A549 (cell line): ENCODE measurements around the gene TTC21A. TPM values are rescaled to one million over a fixed set of nuclear protein-coding genes. Genes with fewer than 3 reads are reported as not detected.

Experiments
- ATAC-seq, 2 experiments: fragments of 200-7000 bp in 1 of 2; fragments of >200 bp in 1 of 2; cut with Nextera tagmentation in 1 of 2; cut with Tn5 transposase in 1 of 2; 3 replicates each; pipeline versions ENCODE4 v1.8.0 to v1.9.1; 2018 to 2020; ENCODE audit warnings: mild to moderate bottlenecking in 1 of 2, moderate library complexity in 1 of 2
- CTCF ChIA-PET: fragments of 300-600 bp; sonication (Branson Sonifier 250); formaldehyde crosslinking; extraction: SDS; loops from one replicate; lab custom pipeline; 2021; ENCODE audit warnings: antibody characterized with exemption, inconsistent platforms; lab: Yijun Ruan, JAX
- POLR2A ChIA-PET: fragments of 350-600 bp; formaldehyde crosslinking; extraction: SDS; loops from one replicate; lab custom pipeline; 2021; ENCODE audit warnings: antibody characterized with exemption, inconsistent platforms; lab: Yijun Ruan, JAX
- DNase-seq, 2 experiments: peaks; one replicate each; pipeline versions ENCODE4 v3.0.0 to v3.0.0-alpha.2; 2011 to 2016; ENCODE audit warnings: low read depth in 1 of 2, low spot score in 1 of 2
- FAIRE-seq: peaks from 2 replicates; lab custom pipeline; 2011; peaks lifted over from hg19 to GRCh38; lab: Jason Lieb, UNC
- H3K27ac ChIP-seq, 2 experiments: fragments of >200 bp; sonication (Bioruptor Twin); formaldehyde crosslinking; 3 replicates each; pipeline ENCODE4 v1.5.1; 2016 to 2017
- H3K4me1 ChIP-seq: fragments of >200 bp; sonication (Bioruptor Twin); formaldehyde crosslinking; 3 replicates; pipeline ENCODE4 v1.6.1; 2016
- H3K4me2 ChIP-seq: fragments of >200 bp; sonication (Bioruptor Twin); formaldehyde crosslinking; 3 replicates; pipeline ENCODE4 v1.6.1; 2016
- H3K4me3 ChIP-seq: fragments of >200 bp; sonication (Bioruptor Twin); formaldehyde crosslinking; 3 replicates; pipeline ENCODE4 v1.5.1; 2016
- H3K9me3 ChIP-seq: fragments of >200 bp; sonication (Bioruptor Twin); formaldehyde crosslinking; 3 replicates; pipeline ENCODE4 v1.6.1; 2016
- CBX8 ChIP-seq: fragments of 200-600 bp; sonication (generic); IDR thresholded peaks from 2 replicates; pipeline ENCODE4 v1.6.1; 2016
- CHD4 ChIP-seq: fragments of 200-600 bp; sonication (generic); IDR thresholded peaks from 2 replicates; pipeline ENCODE4 v1.6.1; 2016; ENCODE audit warnings: antibody characterized with exemption, mild to moderate bottlenecking, borderline replicate concordance
- CTCF ChIP-seq: fragments of >200 bp; sonication (Bioruptor Twin); formaldehyde crosslinking; IDR thresholded peaks from 3 replicates; pipeline ENCODE4 v1.5.1; 2016
- ESRRA ChIP-seq: fragments of 150-350 bp; IDR thresholded peaks from 2 replicates; pipeline ENCODE4 v1.6.1; 2014; ENCODE audit warnings: mild to moderate bottlenecking, low read length, borderline replicate concordance
- FOSB ChIP-seq: fragments of 250-450 bp; sonication (Bioruptor Pico); IDR thresholded peaks from 2 replicates; pipeline ENCODE4 v1.5.0; 2020; ENCODE audit warnings: mild to moderate bottlenecking, moderate library complexity
- FOSL2 ChIP-seq, 2 experiments: fragments of 450-650 bp in 1 of 2; fragments of >200 bp in 1 of 2; sonication (Bioruptor Twin) in 1 of 2; formaldehyde crosslinking; IDR thresholded peaks; 2 replicates each; pipeline versions ENCODE4 v1.5.0 to v1.6.1; 2016 to 2020; ENCODE audit warnings: mild to moderate bottlenecking in 1 of 2, moderate library complexity in 1 of 2
- FOXS1 ChIP-seq: fragments of 250-450 bp; sonication (Bioruptor Pico); IDR thresholded peaks from 2 replicates; pipeline ENCODE4 v1.5.0; 2020; ENCODE audit warnings: mild to moderate bottlenecking, moderate library complexity
- HMGXB4 ChIP-seq: fragments of 250-450 bp; sonication (Bioruptor Pico); IDR thresholded peaks from 2 replicates; pipeline ENCODE4 v1.5.0; 2021; ENCODE audit warnings: mild to moderate bottlenecking, moderate library complexity, borderline replicate concordance
- HOXB13 ChIP-seq: fragments of 250-450 bp; sonication (Bioruptor Pico); IDR thresholded peaks from 2 replicates; pipeline ENCODE4 v1.5.0; 2020; ENCODE audit warnings: low read depth, mild to moderate bottlenecking, moderate library complexity
- HOXB5 ChIP-seq: fragments of 250-450 bp; sonication (Bioruptor Pico); IDR thresholded peaks from 2 replicates; pipeline ENCODE4 v1.5.0; 2020; ENCODE audit warnings: mild to moderate bottlenecking, moderate library complexity
- JUNB ChIP-seq: fragments of >200 bp; sonication (Bioruptor Twin); formaldehyde crosslinking; IDR thresholded peaks from 2 replicates; pipeline ENCODE4 v1.6.1; 2016
- KDM1A ChIP-seq: fragments of 200-600 bp; sonication (generic); IDR thresholded peaks from 2 replicates; pipeline ENCODE4 v1.6.1; 2016; ENCODE audit warnings: low read depth, mild to moderate bottlenecking
- MAX ChIP-seq: IDR thresholded peaks from 2 replicates; pipeline ENCODE4 v1.6.1; 2012
- MAZ ChIP-seq: fragments of 150-350 bp; IDR thresholded peaks from 2 replicates; pipeline ENCODE4 v1.6.1; 2014; ENCODE audit warnings: antibody characterized with exemption, low read depth, low read length, borderline replicate concordance
- NPAS2 ChIP-seq: fragments of 250-450 bp; sonication (Bioruptor Pico); IDR thresholded peaks from 2 replicates; pipeline ENCODE4 v1.8.0; 2022; ENCODE audit warnings: mild to moderate bottlenecking, moderate library complexity, borderline replicate concordance
- POLR2AphosphoS2 ChIP-seq: conservative IDR thresholded peaks from 2 replicates; pipeline ENCODE4 v1.6.1; 2012; ENCODE audit warnings: low read length, improper control_type of control experiment, inconsistent platforms
- REST ChIP-seq: fragments of 200-600 bp; sonication (generic); IDR thresholded peaks from 2 replicates; pipeline ENCODE4 v1.6.1; 2016; ENCODE audit warnings: antibody characterized with exemption, mild to moderate bottlenecking, moderate library complexity
- RFX5 ChIP-seq: fragments of 450-650 bp; IDR thresholded peaks from 2 replicates; pipeline ENCODE4 v1.7.1; 2014; ENCODE audit warnings: antibody characterized with exemption, mild to moderate bottlenecking, moderate library complexity
- RNF2 ChIP-seq: fragments of 200-600 bp; sonication (generic); IDR thresholded peaks from 2 replicates; pipeline ENCODE4 v1.6.1; 2016; ENCODE audit warnings: low read depth, mild to moderate bottlenecking, antibody characterized with exemption, moderate library complexity, borderline replicate concordance
- SREBF2 ChIP-seq: fragments of 450-650 bp; IDR thresholded peaks from 2 replicates; pipeline ENCODE4 v1.6.1; 2014; ENCODE audit warnings: mild to moderate bottlenecking, moderate library complexity
- ZNF302 ChIP-seq: fragments of 250-450 bp; sonication (Bioruptor Pico); IDR thresholded peaks from 2 replicates; pipeline ENCODE4 v1.9.0; 2021; ENCODE audit warnings: inconsistent platforms, mild to moderate bottlenecking, moderate library complexity
- WGBS: methylation state at CpG from one replicate; pipeline ENCODE4 v1.1.6; 2017; ENCODE audit errors: missing lambda C conversion rate; 5-methylcytosine and 5-hydroxymethylcytosine counted together
- polyA plus RNA-seq, 4 experiments: library from polyadenylated mRNA; depleted of rRNA in 3 of 4; stranded (reverse); fragments of >200 nt; fragmentation: RNase III in 1 of 4; extraction: RNeasy Plus Mini Kit Qiagen cat#74134 plus additional on column Dnase treatment in 1 of 4; gene quantifications; 2 replicates in 3 of 4; 3 replicates in 1 of 4; pipeline ENCODE4 v1.2.3, GENCODE V29; 2011 to 2017

TTC21A gene
- polyA plus RNA-seq, 2 of the 4 experiments (the other 2 are of a cell fraction), result 1.1 to 1.4 TPM

- CTCF ChIA-PET, result interaction anchor here (0.6 to 2.1 kb wide), 6 partner anchors 13 to 155 kb away, joined by 3 to 9 read pairs (median 4); partner anchors contain the start of gene XIRP1
These were observed 29.3 kb downstream of the TTC21A start for GRCh38 chr3:39136533-39137434.

GRCh38 chr3:39137435-39137936 lies 30.0 kb downstream of the TTC21A start:
- H3K4me1 ChIP-seq, result peaks cover 20% of the 10 kb centered on the region
- WGBS, result 93% methylated on average over 11 of the region's 18 CpGs
- POLR2A ChIA-PET, result no interaction called here
- TF ChIP-seq RNF2, result no peak
- TF ChIP-seq RFX5, result no peak
- no peak for TF ChIP-seq HOXB5 (CRISPR knock-in tag)
- no peak for TF ChIP-seq FOSB (CRISPR knock-in tag)
- TF ChIP-seq CBX8, result no peak
- TF ChIP-seq CHD4, result no peak
- TF ChIP-seq MAZ, result no peak
- no peak for TF ChIP-seq CTCF
- no peak for TF ChIP-seq SREBF2
- TF ChIP-seq KDM1A, result no peak
- TF ChIP-seq ESRRA, result no peak
- no peak for TF ChIP-seq NPAS2 (CRISPR knock-in tag)
- TF ChIP-seq HOXB13 (CRISPR knock-in tag), result no peak
- TF ChIP-seq ZNF302, result no peak
- TF ChIP-seq POLR2AphosphoS2, result no peak
- no peak for TF ChIP-seq FOXS1 (CRISPR knock-in tag)
- TF ChIP-seq MAX, result no peak
- TF ChIP-seq HMGXB4 (CRISPR knock-in tag), result no peak
- no peak for TF ChIP-seq REST
- TF ChIP-seq JUNB, result no peak
- TF ChIP-seq, all 56 proteins: peak for 0
- Histone ChIP-seq H3K4me2 (no peak overlapping the region), H3K9me3 (no peaks in the 10 kb centered on the region), H3K27ac (no peak overlapping the region), H3K4me3 (no peak overlapping the region)
- CTCF ChIA-PET, result interaction anchor here (1.7 to 2.1 kb wide), 3 partner anchors 12 to 151 kb away, joined by 5 to 9 read pairs (median 7); partner anchors contain the start of gene XIRP1
- FAIRE-seq, result no peak
- DNase-seq, result no peak
- no peak; a peak in 2 of 6 replicates for ATAC-seq

More at GRCh38 chr3:39136533-39137434, 29.3 kb downstream of the TTC21A start:
- POLR2A ChIA-PET, result interaction anchor here (1.1 kb wide), 1 partner anchor 10 kb away, joined by 4 read pairs; no protein-coding TSS in a partner anchor
- Histone ChIP-seq H3K4me2 (no peak overlapping the region), H3K4me1 (peaks cover 13% of the 10 kb centered on the region), H3K9me3 (no peaks in the 10 kb centered on the region), H3K4me3 (no peak overlapping the region), H3K27ac (no peak overlapping the region)
- 91% methylated on average over 21 of the region's 21 CpGs for WGBS
- DNase-seq (no peak), ATAC-seq (peak; percentile 2 to 3; a peak in 2 of 6 replicates), FAIRE-seq (no peak)
- TF ChIP-seq FOSL2 (IDR thresholded peaks at IDR 0.05) (no peak), FOSL2 (CRISPR knock-in tag; IDR thresholded peaks at IDR 0.05) (no peak), HOXB5 (CRISPR knock-in tag) (no peak), POLR2AphosphoS2 (peak; percentile 82)
